Stimulated activated CD8-positive, alpha-beta memory T cell treated with anti-CD3 and anti-CD28 coated beads, Interleukin-7, amount 100 ng/mL, for 48 hours (primary cell): ENCODE data around the gene MPST.

Experiments used
- DNase-seq, 2 donors: peaks; one replicate each; pipeline ENCODE4 v3.0.0-alpha.2; 2020; ENCODE audit warnings: low read depth in 1 of 2; ENCODE audit errors: extremely low read depth in 1 of 2

The MPST gene

DNA sequence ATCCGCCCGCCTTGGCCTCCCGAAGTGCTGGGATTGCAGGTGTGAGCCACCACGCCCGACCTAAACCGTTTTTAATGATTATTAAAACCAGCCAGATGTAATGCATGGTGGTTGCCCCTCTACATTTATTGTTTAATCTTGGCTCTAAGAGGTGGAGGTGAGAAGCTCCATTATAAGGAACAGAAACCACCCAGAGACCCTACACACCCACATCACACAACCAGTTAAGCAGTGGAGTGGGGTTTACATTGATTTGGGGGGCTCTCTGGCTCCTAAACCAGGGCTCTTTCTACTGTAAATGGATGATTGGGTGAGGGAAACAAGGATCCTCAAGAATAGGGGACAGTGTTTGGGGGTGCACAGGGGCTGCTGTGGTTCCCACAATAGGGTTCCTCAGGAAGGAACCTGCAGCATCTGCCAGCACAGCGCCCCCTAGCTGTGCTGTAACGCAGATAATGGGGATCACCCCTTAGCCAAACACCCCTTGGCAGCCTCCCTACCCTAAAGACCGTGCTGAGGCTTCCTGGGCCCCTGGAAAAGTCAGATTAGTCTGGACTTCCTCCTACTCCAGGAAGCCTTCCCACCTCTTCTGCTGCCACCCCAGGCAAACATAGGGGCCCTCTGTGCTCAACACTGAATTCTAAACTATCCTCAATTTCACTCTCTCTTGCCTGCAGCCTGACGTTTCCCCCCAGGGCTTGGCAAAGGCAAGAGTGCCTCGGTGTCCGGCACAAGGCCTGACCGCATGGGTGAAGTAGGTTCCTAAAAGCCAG, 2.4 kb downstream of the MPST start:
- DNase-seq = peak in 1 of 2 donors; percentile 22

GRCh38 chr22:37022483-37023337, 3.2 kb downstream of the MPST start:
- no peak for DNase-seq

GRCh38 chr22:37023743-37024338, 4.3 kb downstream of the MPST start:
- no peak for DNase-seq

DNA sequence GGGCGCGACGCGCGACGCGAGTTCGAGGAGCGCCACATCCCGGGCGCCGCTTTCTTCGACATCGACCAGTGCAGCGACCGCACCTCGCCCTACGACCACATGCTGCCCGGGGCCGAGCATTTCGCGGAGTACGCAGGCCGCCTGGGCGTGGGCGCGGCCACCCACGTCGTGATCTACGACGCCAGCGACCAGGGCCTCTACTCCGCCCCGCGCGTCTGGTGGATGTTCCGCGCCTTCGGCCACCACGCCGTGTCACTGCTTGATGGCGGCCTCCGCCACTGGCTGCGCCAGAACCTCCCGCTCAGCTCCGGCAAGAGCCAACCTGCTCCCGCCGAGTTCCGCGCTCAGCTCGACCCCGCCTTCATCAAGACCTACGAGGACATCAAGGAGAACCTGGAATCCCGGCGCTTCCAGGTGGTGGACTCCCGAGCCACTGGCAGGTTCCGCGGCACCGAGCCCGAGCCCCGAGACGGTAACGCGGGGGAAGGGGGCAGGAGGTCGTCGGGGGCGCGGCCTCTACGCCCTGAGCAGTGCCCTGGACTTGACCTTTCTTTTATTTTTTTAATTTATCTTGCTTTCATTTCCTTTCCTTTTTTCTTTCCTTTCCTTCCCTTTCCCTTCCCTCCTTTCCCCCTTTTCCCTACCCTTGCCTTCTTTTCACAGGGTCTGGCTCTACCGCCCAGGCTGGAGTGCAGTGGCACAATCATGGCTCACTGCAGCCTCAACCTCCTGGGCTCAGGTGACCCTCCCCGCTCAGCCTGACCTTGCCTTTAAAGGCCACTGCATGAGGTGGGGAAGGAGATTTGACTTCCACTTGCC, 5.0 kb downstream of the MPST start:
- no peak for DNase-seq

- no peak for DNase-seq
These were observed 6.0 kb downstream of the MPST start for GRCh38 chr22:37025500-37026070.

DNA sequence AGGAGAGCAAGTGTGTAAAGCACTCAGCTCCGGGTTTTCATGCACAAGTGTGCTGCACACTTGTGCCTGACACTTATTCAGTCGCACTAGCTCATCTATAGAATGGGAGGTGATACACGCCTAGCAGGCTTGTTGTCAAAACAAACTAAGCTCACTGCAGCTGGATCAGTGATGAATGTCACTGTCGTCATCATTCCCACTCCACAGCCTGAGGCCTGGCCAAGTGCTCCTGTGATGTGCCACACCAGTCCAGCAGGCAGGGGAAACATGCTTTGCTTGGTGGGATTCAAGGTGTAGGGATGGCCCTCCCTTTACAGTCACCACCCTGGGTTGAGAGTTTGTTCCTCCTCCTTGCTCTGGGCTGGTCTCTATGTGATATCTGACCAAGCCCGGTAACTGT, 6.8 kb downstream of the MPST start:
- no peak for DNase-seq

- DNase-seq = no peak
These were observed 8.0 kb downstream of the MPST start for GRCh38 chr22:37027556-37027955.

GRCh38 chr22:37028692-37029674, 9.4 kb downstream of the MPST start:
- DNase-seq = no peak

GRCh38 chr22:37030560-37031281, 11.2 kb downstream of the MPST start:
- DNase-seq = no peak

DNA sequence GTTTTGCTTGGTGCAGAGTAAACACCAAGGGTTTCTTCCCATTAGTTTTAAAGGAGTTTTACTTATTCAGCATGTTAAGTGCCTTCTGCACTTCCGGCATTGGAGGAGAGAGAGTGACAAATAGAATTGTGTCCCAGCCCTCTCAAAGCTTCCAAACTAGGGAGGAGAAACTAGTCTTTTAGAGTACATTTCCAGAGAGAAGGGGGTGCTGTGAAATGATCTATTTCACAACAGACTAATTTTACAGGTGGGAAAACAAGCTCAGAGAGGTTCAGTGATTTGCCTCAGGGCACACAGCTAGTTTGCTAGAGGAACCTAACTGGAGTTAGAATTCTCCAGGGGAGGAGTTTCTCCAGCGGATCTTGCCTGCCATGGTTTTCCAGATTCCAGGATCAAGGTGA, 12.6 kb downstream of the MPST start:
- no peak for DNase-seq

DNA sequence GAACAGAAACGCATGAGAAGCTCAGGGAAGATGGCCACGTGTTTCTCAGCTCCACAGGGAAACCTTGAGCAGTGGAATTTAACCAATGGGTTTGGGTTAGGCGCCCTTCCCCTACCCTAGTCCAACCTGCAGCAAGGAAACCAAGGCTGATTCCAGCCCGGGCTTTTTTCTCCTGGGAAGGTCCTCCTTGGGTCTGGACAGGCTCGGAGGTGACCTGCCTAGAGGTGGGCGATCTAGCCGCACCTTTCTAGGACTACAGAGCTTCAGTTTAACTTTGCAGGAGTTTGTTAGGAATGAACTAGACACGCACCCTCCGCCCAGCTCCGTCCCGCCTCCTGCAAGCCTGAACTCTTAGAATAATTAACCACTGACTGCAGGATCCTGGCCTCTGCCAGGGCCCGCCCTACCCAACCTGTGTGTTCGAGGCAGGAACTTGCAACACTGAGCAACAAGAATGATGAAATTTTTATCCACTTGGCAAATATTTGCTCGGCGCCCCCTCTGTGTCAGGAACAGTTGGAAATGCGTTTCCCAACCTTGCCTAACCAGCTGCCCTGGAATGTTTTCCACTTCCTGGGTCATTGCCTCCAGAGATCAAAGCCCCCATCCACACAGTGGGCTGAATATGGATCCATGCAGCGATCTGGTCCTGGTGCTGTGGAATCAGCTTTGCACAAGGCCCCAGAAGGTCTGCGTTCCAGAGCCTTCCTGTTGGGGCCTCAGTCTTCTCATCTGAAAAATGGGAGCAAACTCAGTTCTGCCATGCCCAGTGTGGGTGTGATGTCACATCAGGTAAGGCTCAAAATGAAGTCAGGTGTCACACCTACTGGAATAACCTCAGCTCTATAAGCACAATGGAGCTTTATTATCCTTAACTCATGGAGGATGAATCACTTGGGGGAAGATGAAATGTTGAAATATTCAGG, 13.3 kb downstream of the MPST start:
- DNase-seq = no peak

- no peak for DNase-seq
These were observed 14.3 kb downstream of the MPST start for GRCh38 chr22:37033605-37034430.

DNA sequence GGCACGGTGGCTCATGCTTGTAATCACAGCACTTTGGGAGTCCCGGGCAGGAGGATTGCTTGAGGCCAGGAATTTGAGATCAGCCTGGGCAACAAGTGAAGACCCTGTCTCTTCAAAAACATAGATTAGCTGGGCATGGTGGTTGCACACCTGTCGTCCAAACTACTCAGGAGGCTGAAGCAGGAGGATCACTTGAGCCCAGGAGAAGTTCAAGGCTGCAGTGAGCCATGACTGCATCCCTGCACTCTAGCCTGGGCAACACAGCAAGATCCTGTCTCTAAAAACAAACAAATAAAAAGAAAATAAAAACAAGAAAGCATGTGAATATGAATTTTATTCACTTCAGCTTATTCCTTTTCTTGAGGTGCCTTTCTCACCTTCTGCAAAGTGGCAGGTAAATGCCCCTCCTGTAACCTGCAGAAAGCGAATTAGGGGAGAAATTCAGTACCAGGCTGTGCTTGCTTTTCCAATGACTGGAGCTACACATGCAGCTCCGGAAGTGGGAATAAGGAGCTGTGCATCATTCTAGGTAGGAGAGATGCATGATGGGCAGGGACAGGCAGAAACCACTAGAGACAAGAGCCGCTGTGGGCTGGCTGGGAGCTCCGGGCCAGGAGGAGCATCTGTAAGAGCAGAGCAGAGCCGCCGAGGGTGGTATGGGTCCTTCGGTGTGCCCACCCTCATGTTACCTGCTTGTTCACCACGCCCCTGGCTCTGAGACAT, 17.3 kb downstream of the MPST start:
- no peak for DNase-seq

DNA sequence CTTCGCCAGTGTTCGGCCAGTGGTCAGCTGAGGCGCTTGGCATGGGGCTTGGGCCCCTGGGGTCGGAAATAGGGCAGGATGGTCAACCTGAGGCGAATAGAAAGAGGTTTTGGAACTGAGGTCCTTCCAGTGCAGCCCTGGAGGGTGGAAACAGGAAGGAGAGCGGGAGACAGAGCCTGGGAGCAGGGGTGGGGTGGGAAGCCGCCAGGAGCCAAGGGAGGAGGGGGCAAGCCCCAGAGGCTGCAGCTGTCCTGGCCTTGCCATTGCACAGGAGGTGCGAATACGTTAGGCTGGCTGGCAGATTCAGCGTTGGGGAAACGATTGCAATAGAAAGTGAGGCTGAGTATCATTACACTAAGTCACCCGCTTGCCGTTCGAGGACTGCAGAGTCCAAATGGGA, 18.1 kb downstream of the MPST start:
- DNase-seq = no peak

GRCh38 chr22:37039466-37039865, 19.9 kb downstream of the MPST start:
- no peak for DNase-seq

- no peak for DNase-seq
These were observed 23.8 kb downstream of the MPST start for GRCh38 chr22:37043209-37043827.
